Measurements from ENCODE around the gene PTPRM. TPM values are rescaled to one million over a fixed set of nuclear protein-coding genes. Genes with fewer than 3 reads are reported as not detected.

The PTPRM gene
- total RNA-seq, 1 donor = 64.2 TPM

DNA sequence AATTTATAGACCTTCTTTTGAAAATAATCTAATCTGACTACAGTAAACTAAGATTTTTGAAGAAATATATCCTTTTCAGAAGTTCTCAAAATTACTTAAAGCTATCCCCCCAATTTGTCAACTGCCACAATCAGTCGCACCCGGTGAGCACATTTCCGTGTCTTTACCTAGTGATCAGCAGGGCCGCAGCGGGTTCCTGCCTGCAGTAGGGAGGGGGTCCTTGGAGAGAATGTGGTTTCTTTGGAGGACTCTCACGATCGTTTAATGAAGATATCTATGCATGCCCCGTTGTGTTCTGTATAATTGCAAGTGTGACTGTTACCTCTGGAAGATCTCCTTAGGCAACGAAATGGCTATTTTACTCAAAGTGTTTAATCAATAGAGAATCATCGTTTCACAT, 790.2 kb downstream of the PTPRM start:
- no peak for DNase-seq (ENCODE audit: low read depth)
- TF ChIP-seq, protein P1, sequence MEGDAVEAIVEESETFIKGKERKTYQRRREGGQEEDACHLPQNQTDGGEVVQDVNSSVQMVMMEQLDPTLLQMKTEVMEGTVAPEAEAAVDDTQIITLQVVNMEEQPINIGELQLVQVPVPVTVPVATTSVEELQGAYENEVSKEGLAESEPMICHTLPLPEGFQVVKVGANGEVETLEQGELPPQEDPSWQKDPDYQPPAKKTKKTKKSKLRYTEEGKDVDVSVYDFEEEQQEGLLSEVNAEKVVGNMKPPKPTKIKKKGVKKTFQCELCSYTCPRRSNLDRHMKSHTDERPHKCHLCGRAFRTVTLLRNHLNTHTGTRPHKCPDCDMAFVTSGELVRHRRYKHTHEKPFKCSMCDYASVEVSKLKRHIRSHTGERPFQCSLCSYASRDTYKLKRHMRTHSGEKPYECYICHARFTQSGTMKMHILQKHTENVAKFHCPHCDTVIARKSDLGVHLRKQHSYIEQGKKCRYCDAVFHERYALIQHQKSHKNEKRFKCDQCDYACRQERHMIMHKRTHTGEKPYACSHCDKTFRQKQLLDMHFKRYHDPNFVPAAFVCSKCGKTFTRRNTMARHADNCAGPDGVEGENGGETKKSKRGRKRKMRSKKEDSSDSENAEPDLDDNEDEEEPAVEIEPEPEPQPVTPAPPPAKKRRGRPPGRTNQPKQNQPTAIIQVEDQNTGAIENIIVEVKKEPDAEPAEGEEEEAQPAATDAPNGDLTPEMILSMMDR (IDR thresholded peaks at IDR 0.05; ENCODE audit: insufficient read depth, low read length) = no peak

DNA sequence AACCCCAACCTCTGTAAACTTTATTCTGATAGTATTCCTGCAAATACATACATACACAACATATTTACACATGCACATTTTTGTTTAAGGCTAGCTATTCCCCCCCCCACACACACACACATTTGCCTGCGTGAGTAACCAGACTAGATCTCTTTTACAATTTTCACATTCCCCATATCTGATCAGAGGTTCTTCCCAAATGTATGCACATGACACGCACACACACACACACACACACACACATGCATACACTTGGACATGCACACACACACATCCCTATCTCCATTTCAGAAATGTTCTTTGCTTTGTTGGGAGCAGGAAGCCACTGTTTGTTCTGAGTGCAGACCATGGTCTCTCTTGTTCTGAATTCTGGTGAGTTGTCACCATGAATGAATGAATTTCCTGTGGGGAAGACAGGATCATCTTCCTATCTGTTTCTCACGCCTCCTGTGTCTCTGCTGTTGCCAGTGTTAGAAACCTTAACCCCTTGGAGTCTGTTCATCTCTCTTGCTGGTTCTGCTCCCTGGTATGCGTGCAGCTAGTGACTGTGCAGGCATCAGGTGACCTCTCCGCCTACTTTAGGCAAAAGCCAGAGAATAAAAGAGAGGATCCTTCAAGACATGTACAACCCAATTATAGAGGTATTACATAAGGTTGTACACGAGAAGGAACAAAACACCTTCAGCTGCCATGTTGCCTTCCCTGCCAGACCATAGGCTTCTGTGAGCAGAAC, 791.1 kb downstream of the PTPRM start:
- no peak overlapping the region for H3K4me3 ChIP-seq (ENCODE audit: low read depth, low read length)
- TF ChIP-seq, protein P1 (IDR thresholded peaks at IDR 0.05; ENCODE audit: insufficient read depth, low read length) = no peak
- DNase-seq (ENCODE audit: low read depth) = no peak

More for the DNA sequence above, 790.2 kb downstream of the PTPRM start:
- H3K4me3 ChIP-seq (ENCODE audit: low read depth, low read length) = no peak overlapping the region

DNA sequence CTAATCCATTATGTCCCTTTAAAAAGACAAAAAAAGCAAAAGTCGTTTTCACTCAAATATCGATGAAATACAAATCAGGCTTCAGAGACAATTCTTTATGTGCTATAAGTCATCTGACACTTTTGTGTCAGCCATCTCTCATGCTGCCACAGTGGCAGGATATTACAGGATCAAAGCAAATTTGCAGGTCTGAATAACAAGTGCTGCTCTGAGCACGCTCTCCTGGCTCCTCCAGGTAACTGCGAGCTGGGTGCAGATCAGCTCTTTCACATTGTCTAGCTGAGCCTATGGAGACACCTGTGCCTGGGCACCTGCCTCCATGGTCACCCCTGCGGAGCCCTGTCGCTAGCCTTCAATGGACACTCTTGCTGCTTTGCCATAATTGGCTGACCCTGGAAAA, 792.0 kb downstream of the PTPRM start:
- no peak overlapping the region for H3K4me3 ChIP-seq (ENCODE audit: low read depth, low read length)
- TF ChIP-seq, protein P1 (IDR thresholded peaks at IDR 0.05; ENCODE audit: insufficient read depth, low read length) = no peak
- no peak for DNase-seq (ENCODE audit: low read depth)

DNA sequence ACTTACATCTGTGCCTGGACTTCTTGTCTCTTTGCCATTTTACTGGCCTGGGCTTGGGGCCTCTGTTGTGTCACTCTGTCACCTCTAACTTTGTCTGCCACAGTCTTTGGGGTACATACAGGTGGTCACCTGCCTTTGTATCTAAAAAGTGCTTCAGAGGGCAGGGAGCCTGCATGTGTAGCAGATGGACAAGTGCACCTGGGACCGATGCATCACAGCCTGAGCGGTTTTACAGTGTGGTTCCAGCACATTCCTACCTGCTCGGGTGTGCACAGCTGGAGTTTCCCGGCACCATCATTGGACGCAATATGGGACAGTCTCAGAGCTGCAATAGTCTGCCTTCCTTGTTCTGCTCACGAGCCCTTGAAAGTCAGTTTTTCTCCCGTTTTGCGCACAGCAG, 792.4 kb downstream of the PTPRM start:
- H3K4me3 ChIP-seq (ENCODE audit: low read depth, low read length) = no peak overlapping the region
- TF ChIP-seq, protein P1 (IDR thresholded peaks at IDR 0.05; ENCODE audit: insufficient read depth, low read length) = no peak
- DNase-seq (ENCODE audit: low read depth) = no peak

DNA sequence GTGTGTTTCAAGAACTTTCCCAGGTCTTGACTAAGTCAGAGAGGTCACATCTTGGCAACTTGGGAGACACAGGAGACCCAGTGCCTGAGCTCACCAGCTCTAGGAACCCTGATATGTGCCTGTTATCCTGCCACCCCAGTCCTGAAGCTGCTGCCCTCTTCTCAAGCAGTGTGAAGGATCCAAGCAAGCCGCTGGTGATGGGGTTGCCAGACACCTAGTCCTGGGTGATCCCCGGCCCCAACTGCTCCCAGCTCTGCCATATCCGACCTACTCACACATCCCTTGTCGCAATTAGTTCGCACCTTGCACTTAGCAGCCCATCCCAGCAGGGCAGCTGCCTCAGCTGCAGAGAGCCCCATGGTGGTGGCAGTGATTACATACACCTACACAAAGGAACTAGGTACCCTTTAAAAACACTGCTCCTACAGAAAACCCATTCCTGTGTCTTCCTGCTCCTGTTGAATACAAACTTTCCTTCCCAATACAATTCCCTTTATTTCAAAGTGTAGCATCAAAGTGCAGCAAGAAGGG, 794.9 kb downstream of the PTPRM start:
- TF ChIP-seq, protein P1 (IDR thresholded peaks at IDR 0.05; ENCODE audit: insufficient read depth, low read length) = no peak
- no peak overlapping the region for H3K4me3 ChIP-seq (ENCODE audit: low read depth, low read length)

DNA sequence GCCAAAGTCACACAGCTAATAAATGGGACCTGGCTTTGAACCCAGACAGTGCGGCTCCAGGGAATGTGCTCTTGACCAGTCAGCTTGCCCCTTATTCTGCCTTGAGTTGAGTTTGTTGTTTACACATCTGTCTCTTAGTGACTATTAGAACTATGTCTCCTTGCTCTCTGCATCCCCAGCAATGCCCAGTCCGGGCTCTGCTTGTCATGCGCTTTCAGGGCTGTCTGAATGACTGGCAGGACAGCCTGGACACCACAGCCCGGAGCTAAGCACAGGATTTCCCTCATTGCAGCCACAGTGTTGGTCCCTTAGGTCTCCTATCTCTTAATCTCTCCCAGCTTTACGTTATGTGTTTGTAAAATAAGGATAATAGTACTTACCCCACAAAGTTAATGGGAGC, 795.7 kb downstream of the PTPRM start:
- DNase-seq (ENCODE audit: low read depth) = no peak
- no peak overlapping the region for H3K4me3 ChIP-seq (ENCODE audit: low read depth, low read length)
- TF ChIP-seq, protein P1 (IDR thresholded peaks at IDR 0.05; ENCODE audit: insufficient read depth, low read length) = no peak

More for the DNA sequence above, 794.9 kb downstream of the PTPRM start:
- no peak for DNase-seq (ENCODE audit: low read depth)

Measured in fibroblast of the aortic adventitia (primary cell).